ENCODE results near the gene AOAH. TPM values are rescaled to one million over a fixed set of nuclear protein-coding genes. Genes with fewer than 3 reads are reported as not detected.

The AOAH gene
- total and polyA plus RNA-seq, 2 of the 13 experiments (the other 11 are each of a cell fraction or from before 2014, with no cell fraction given) = not detected

- Histone ChIP-seq H3K36me3 (replicated peaks in 1 of 2; ENCODE audit: control insufficient read depth in 1 of 2, insufficient read depth in 2 of 2, low read length in 2 of 2) (no peaks in the 10 kb centered on the region), H3K27me3 (ENCODE audit: control insufficient read depth in 1 of 2, insufficient read depth in 2 of 2, low read length in 2 of 2) (peaks cover 0 to 2% of the 10 kb centered on the region in 2 experiments; a peak in 1 of 5 replicates), H4K20me1 (ENCODE audit: insufficient read depth, low read length) (no peaks in the 10 kb centered on the region), H3K4me3 (replicated peaks in 1 of 3; ENCODE audit: insufficient read depth in 1 of 3, low read depth in 2 of 3, low read length in 3 of 3) (no peak overlapping the region), H3K79me2 (ENCODE audit: insufficient read depth, low read length) (no peaks in the 10 kb centered on the region), H3K9ac (ENCODE audit: insufficient read depth, low read depth, low read length) (no peak overlapping the region), H3K4me1 (ENCODE audit: insufficient read depth, low read length) (no peaks in the 10 kb centered on the region), H2AFZ (ENCODE audit: low read length) (no peak overlapping the region), H3K9me3 (ENCODE audit: low read length) (no peaks in the 10 kb centered on the region), H3K4me2 (ENCODE audit: low read depth, low read length) (no peak overlapping the region), H3K27ac (ENCODE audit: extremely low read length, insufficient read depth, low read length) (no peak overlapping the region)
- FAIRE-seq = no peak
- TF ChIP-seq SIX4 (CRISPR knock-in tag; IDR thresholded peaks at IDR 0.05) (no peak), E2F2 (CRISPR knock-in tag; IDR thresholded peaks at IDR 0.05; ENCODE audit: borderline replicate concordance) (no peak), GATAD1 (CRISPR knock-in tag; IDR thresholded peaks at IDR 0.05) (no peak), ZNF777 (CRISPR knock-in tag; IDR thresholded peaks at IDR 0.05) (no peak), MXD1 (CRISPR knock-in tag; IDR thresholded peaks at IDR 0.05) (no peak), ZNF740 (CRISPR knock-in tag; IDR thresholded peaks at IDR 0.05) (no peak), ZNF446 (CRISPR knock-in tag; IDR thresholded peaks at IDR 0.05) (no peak), TCF7 (IDR thresholded peaks at IDR 0.05; ENCODE audit: low read depth) (no peak), POGK (CRISPR knock-in tag; conservative IDR thresholded peaks at IDR 0.05) (no peak), PREB (CRISPR knock-in tag; IDR thresholded peaks at IDR 0.05) (no peak), ZNF512 (CRISPR knock-in tag; IDR thresholded peaks at IDR 0.05) (no peak)
- WGBS (ENCODE audit: low lambda C conversion rate) = 0% methylated on average over 1 of the region's 1 CpG
- BruUV-seq (replicated peaks) = no TSS peak
- POLR2A ChIA-PET = no interaction called here
- no peak for DNase-seq (ENCODE audit: low spot score)
- ATAC-seq = no peak
- in situ Hi-C loops (cut with HindIII; ENCODE audit: extremely low pct_ligation_motif_present, low pct_unique_long_range_greater_than_20kb) (no loop called here), intact Hi-C loops (cut with micrococcal nuclease; ENCODE audit: unreplicated experiment) (no loop called here)
- CTCF ChIA-PET (ENCODE audit: low intra/inter-chr PET ratio, low total read pairs) = no interaction called here
Measured at GRCh38 chr7:36546331-36546730, 178.0 kb downstream of the AOAH start.

Data from HepG2 (cell line).